HG03135 (cell line): ENCODE results near the gene MOAP1.
"Not testable (repeated sequence)": the region's sequence is repeated elsewhere in the genome, so short reads cannot be mapped to it uniquely, and the experiment has no call there.

ENCODE experiments used
- ATAC-seq: cut with Tn5 transposase; IDR thresholded peaks from one replicate; pipeline ENCODE4 v1.9.1; 2021; ENCODE audit warnings: mild to moderate bottlenecking, moderate library complexity; ENCODE audit not compliant: unreplicated experiment

MOAP1 gene

GRCh38 chr14:93184391-93185348 lies at the start of gene MOAP1, which contains the start of gene LYSET:
Gene MOAP1, minus strand, starts transcription at chr14:93184897. Its CDS starts 655 bp downstream, at chr14:93184242.
Gene LYSET, plus strand, starts transcription at chr14:93185317. Its CDS starts 89 bp downstream, at chr14:93185406.
- peak; percentile 83 for ATAC-seq

GRCh38 chr14:93233078-93233477 lies 48.4 kb upstream of the MOAP1 start:
- not testable (repeated sequence) for ATAC-seq

- no peak for ATAC-seq
These were observed 47.5 kb upstream of the MOAP1 start for GRCh38 chr14:93232159-93232558.

- no peak for ATAC-seq
These were observed 46.7 kb upstream of the MOAP1 start for GRCh38 chr14:93231129-93231979.

- no peak for ATAC-seq
These were observed 45.8 kb upstream of the MOAP1 start for GRCh38 chr14:93230539-93230938.

GRCh38 chr14:93228550-93228949 lies 43.9 kb upstream of the MOAP1 start:
- ATAC-seq = no peak

GRCh38 chr14:93223565-93223964 lies 38.9 kb upstream of the MOAP1 start:
- no peak for ATAC-seq

- ATAC-seq = no peak
These were observed 35.8 kb upstream of the MOAP1 start for GRCh38 chr14:93220509-93220908.

GRCh38 chr14:93219103-93219726 lies 34.5 kb upstream of the MOAP1 start:
- no peak for ATAC-seq

- ATAC-seq = no peak
These were observed 29.9 kb upstream of the MOAP1 start for GRCh38 chr14:93214598-93214997.

- ATAC-seq = peak; percentile 49
These were observed 27.7 kb upstream of the MOAP1 start for GRCh38 chr14:93212432-93212831.

- peak; percentile 41 for ATAC-seq
These were observed 23.0 kb upstream of the MOAP1 start for GRCh38 chr14:93207468-93208308.

- peak; percentile 83 for ATAC-seq
These were observed 22.2 kb upstream of the MOAP1 start, which contains the start of the genes GON7 and UBR7 for GRCh38 chr14:93206793-93207467. Gene GON7, minus strand, starts transcription at chr14:93207065. Its CDS starts 28 bp downstream, at chr14:93207037. Gene UBR7, plus strand, starts transcription at chr14:93207256. Its CDS starts 36 bp downstream, at chr14:93207292.

- ATAC-seq = no peak
These were observed 16.5 kb upstream of the MOAP1 start for GRCh38 chr14:93201155-93201704.

- ATAC-seq = no peak
These were observed 15.9 kb upstream of the MOAP1 start for GRCh38 chr14:93200553-93200952.

- ATAC-seq = no peak
These were observed 14.3 kb upstream of the MOAP1 start for GRCh38 chr14:93199031-93199430.

GRCh38 chr14:93195316-93195999 lies 10.8 kb upstream of the MOAP1 start:
- ATAC-seq = no peak

GRCh38 chr14:93186956-93187355 lies 2.3 kb upstream of the MOAP1 start:
- no peak for ATAC-seq
